Left renal cortex interstitium (tissue), 4 donors: ENCODE measurements around the gene CPA3. TPM values are rescaled to one million over a fixed set of nuclear protein-coding genes. Genes with fewer than 3 reads are reported as not detected.

Experiments
- DNase-seq, 4 donors: peaks; one replicate each; pipeline ENCODE4 v3.0.0-alpha.2; 2013; ENCODE audit warnings: low read depth in 4 of 4, low spot score in 2 of 4, missing footprints in 1 of 4
- polyA plus RNA-seq, 4 donors: library from polyadenylated mRNA; unstranded; fragments of 120-200 nt; gene quantifications; one replicate each; pipeline ENCODE4 v1.2.1, GENCODE V29; 2013; ENCODE audit not compliant: insufficient read length in 4 of 4

The CPA3 gene
- polyA plus RNA-seq, 4 donors: 0.19 to 0.64 (median 0.46) TPM

DNA sequence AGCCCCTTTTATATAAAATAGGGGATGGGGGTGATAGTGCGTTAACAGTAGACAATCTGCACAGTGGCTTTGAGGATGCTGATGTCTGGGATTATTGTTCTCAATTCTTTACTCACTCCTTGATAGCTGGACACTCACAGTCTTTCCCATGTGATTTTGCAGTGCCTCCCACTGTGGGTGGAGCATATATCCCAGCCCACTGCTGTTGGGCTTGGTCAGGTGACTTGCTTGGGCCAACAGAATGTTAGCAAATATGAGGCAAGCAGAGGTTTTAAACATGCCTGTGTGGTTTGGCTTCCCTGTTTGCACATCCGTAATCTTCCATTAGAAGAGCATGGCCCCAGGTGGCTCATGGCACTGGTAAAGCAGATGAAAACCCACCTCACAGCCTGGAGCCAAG lies 46.5 kb downstream of the CPA3 start:
- DNase-seq: no peak

DNA sequence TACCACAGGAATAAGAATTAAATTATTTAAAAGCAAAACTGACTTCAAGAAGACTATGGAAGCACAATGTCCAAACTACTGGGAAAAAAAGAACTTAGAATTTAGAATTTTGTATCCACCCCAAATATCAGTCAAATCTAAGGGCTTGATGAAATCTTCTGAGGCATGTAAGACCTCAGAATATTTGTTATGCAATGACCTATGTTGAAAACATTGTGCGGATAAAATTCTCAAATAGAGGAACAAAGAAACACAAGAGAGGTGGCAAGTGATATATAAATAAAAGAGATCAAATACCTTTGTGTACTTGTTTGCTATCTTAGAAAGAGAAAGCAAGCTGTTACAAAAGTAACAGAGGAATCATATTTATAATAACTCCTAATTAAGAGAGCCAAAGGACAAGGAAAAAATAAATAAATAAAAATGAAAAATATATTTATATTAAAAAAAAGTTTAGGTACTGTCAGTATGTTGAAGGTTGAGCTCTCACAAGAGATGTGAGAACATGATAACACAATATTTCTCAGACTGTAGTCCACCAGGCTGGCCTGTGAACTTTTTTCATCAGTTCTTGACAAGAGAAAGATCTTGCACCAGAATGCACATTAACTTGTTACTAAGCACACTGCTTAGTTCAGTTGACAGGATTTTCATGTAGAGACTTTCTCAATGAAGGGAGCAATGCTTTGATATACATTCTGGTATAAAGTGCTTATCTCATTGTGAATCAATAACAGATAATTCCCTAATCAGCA lies 50.0 kb downstream of the CPA3 start:
- DNase-seq: no peak

DNA sequence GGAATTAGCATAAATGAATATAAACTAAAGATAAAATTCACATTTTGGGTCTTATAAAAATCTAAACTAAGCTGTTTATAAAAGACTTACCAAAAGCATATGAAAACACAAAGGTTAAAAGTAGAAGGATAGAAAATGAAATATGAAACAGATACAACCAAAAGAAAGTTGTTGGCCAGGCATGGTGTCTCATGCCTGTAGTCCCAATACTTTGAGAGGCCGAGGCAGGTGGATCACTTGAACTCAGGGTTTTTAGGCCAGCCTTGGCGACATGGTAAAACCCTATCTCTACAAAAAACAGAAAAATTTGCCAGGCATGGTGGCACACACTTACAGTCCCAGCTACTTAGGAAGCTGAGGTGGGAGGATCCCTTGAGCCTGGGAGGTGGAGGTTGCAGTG lies 51.0 kb downstream of the CPA3 start:
- DNase-seq: no peak

DNA sequence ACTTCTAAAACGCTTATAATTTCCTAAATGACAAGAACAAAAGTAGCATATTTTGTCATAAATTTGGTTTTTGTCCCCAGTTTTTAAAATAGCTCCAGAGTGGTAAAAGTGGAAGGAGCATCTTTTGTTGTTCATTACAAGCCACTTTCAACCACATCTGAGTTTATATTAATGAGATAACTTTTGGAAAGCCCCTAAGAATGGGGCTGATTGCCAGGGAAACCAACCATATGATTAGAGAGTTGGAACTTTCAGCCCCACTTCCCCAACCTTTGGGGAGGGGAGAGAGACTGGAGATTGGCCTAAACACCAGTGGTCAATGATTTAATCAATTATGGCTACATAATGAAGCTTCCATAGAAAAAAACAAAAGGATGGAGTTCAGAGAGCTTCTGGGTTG lies 57.4 kb downstream of the CPA3 start:
- DNase-seq: no peak

DNA sequence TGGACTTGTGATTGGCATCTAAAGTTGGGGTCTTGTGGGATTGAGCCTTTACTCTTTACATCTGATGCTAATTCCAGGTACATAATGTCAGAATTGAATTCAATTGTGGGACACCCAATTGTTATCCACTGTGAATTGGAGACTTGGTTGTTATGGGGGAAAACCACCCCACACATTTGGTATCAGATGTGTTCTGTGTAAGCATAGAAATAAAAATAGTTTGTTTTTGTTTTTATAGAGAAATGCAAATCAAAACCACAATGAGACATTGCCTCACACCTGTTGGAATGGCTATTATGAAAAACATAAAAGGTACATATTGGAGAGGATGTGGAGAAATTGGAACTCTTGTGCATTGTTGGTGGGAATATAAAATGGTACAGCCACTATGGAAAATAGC lies 58.5 kb downstream of the CPA3 start:
- no peak for DNase-seq

DNA sequence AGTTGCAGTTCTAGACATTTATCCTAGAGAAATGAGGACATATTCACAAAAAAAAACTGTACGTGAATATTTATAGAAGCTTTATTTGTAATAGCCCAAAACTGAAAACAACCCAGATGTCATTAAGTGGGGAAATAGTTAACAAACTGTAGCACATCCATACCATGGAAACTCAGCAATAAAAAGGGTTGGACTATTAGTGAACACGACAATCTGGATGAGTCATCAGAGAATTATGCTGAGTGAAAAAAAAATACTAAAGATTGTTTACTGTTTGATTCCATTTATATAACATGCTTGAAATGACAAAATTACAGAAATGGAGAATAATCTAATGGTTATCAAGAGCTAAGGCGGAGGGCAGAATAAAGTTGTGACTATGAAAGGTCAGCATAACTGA lies 59.5 kb downstream of the CPA3 start:
- DNase-seq: no peak

DNA sequence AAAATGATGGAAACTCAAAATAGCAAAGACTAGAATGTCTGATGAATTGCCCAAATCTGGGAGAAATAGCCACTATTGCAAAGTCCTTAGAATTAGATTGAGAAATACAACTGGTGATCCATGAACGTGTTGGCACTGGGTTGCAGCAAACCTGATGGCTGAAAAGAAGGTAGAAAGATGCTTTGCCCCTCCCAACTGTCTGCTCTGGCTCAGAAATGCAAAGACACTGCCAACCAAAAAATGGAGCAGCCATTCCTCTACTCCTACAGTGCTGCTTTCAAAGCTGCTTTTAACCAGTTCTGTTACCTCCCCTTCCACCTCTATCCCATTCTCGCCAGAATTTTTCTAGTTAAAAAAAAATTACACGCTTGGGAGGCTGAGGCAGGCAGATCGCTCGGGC lies 60.7 kb downstream of the CPA3 start:
- DNase-seq: no peak

DNA sequence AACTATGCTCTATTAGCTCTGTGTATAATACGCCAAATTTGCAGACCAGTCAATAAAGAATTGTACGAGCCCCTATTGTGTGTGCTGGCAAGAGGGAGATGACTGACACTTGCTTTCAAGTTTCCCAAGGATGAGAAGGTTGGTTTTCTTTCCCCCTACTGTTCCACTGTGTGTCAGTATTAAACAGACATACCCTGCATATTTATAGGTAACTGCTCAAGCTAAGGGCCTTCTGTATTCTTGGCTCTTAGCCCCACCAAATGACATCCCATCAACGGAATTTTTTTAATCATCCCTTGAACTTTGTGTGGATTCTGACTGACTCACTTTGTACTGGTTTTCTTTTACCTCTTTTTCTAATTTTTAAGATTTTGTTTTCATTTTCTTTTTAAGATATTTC lies 65.7 kb downstream of the CPA3 start:
- no peak for DNase-seq

DNA sequence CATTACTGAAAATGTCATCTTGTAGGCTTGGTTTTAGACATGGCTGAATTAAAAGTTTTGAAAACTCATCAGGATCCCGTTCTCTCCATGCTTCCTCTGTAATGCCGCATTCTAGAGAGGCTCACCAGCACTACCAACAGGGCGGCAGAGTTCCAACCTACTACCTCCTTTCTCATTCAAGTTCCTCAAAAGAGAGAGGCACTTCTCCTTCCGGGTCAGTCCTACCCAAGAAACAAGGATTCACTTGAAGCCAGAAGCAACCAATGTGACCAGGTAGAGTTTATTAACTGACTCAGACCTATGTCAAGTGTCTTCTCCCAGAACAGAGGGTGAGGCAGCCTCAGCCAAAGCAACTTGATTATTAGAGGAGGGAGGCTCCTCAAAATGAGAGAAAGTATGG lies 66.5 kb downstream of the CPA3 start:
- DNase-seq: no peak

DNA sequence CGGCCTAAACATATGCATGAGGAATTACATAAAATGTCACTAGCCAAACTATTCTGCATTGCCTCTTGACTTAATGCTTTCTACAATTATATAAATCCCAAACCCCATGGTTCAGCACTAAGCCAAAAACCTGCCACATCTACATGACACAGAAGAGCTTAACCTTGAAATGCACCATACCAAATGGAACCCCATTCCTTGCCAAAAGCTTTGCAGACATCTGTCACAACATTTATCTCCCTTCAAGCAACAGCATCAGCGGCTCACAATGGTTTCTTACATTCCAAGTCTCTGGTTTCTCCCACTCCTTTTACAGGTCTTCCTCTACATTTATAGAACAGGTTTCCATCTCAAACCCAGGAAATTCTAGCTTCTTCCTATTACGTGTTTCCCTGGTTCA lies 67.9 kb downstream of the CPA3 start:
- DNase-seq: no peak

DNA sequence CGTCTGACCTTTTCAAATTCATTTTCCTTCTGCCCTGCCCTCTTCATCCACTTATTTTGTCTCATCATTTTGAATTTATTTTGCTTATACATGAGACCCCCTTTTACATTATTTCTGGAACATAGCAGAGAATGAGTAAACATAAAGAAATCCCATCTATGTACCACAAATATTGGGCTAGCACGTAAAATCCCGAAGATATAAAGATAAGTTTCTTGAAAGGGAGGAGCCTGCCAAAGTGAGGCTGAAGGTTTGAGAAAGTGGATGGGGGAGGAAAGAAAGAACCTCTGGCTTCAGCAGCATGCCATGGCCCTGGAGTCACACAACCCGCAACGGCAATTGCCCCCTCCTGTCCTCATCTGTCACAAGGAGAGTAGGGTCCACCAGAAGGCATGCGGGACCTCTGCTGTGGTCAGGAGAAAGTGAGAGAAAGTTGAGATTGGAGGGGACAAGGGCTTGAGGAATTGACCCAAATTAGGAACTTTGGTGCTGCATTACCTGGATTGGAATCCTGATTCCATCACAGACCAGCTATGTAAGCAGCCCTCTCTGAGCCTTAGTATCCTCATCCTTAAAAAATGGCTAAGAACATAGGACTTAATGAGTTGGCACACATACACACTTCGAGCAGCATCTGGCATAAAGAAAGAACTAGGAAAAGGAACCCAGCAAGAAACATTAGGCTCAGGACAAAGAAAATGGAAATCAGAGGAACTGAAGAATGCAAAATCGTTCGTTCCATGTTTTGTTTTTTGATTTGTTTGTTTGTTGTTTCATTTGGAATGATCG lies 72.6 kb downstream of the CPA3 start:
- DNase-seq: no peak

DNA sequence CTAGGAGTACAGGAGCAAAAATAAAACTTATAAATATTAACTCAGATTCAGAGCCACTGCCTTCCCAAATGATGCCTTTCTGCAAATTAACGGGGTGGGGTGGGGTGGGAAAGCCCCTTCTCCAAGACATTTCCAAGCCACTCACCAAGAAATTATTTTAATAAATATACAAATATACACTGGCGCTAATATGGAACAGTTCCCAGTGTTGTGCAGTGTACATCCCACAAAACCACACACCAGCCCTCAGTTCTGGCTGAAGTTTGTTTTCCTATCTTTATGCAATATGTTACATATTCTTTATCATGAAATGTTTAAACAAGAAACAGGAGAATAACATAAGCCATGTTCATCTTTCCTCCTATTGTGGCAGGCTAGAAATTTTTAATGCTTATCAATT lies 73.2 kb downstream of the CPA3 start:
- DNase-seq: no peak

DNA sequence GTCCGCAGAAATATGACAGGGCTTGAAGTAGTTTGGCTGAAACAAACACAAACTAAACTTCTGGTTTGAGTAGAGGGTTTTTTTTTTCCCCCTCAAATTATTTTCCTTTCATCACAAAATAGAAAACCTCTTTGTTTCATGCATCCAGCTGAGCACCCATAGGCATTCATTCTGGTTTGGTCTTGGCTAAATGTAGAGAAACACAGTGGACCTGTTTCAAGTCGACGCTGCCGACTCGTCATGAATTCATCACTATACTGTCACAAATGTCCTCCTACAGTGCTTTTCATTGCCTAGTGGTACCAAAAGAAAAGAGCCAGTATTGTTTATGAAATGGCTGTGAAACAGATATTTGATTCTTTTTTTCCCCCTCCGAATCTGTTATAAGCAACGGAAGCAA lies 73.8 kb downstream of the CPA3 start:
- no peak for DNase-seq

DNA sequence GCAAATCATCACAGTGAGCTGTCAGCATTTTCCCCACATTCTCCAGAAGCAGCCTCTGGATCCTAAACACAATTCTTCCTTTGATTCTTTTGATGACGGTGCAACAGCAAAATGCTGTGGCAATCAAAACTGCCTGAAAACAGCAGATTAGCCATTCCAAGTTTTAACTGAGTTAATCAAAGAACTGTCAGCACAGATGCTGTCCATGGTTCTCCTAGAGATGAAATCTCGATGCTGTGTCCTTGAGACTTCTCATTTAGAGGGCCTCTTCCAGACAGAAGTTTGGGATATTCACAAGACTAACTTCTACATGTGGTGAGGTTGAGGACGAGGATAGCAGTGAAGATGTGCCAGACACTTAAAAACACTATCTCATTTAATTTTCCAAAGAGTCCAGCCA lies 75.9 kb downstream of the CPA3 start:
- no peak for DNase-seq

DNA sequence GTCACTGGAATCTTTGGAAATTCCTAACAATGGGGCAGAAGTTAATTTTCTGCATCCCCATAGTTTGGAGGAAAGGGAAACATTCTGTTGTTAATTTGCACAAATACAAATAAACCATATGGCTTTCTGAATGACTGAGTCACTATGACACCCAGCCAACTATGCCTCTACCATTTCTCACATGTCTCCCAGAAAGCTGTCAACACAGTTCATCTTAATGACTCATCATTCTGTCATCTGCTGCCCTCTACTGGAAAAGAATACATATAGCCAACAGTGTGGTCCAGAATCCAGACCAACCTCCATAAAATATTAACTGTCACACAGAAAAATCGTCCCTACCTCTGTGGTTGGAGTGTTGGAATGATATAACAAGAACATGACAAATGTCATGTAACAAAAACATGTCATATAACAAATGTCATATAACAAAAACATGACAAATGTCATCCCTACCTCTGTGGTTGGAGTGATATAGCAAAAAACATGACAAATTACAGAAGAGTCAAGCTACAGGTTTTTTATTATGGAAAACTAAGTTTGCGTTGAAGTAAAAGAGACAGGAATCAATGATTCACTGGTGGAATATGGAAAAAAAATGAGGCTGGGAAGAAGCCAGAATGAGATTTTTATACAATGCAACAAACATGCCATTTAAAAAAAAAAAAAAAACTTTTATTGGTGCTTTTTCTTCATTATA lies 78.6 kb downstream of the CPA3 start:
- peak in 3 of 4 donors; percentile 28 to 39 (median 34) for DNase-seq

DNA sequence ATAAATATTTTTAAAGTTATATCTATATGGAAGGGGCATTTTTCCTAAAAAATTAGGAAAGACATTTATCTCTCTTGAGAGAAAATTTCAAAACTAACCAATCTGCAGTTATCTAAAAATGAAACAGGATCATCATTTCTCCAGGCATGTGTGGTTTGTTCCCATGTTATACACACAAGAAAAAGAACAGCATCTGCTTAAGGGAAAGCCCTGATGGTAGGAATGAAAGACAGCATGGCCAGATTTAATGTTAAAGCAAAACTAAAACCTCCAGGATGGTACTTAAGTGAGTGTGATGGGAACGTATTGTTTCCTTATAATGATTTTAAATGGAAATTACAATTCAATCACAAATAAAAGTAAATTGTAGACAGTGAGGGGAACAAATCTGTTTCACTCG lies 80.0 kb downstream of the CPA3 start:
- no peak for DNase-seq

Other genes with a start within 250 kb of the CPA3 start
- gene AGTR1, start 167.4 kb upstream of the CPA3 start, polyA plus RNA-seq: 10 to 100 TPM; 17.7 to 23.9 (median 20.7) TPM
- gene CPB1, start 37.5 kb upstream of the CPA3 start, polyA plus RNA-seq: 1 to 10 TPM in 1 of 4 donors, under 1 TPM in 3; 0.71 to 1.1 (median 0.79) TPM
- gene GYG1, start 126.2 kb downstream of the CPA3 start, polyA plus RNA-seq: 10 to 100 TPM; 23.0 to 32.2 (median 29.3) TPM
- gene HLTF, start 221.2 kb downstream of the CPA3 start, polyA plus RNA-seq: 10 to 100 TPM; 40.3 to 51.6 (median 44.7) TPM